ENCODE measurements around the gene TSN. TPM values are rescaled to one million over a fixed set of nuclear protein-coding genes. Genes with fewer than 3 reads are reported as not detected.
"Not testable (repeated sequence)": the region's sequence is repeated elsewhere in the genome, so short reads cannot be mapped to it uniquely, and the experiment has no call there.

TSN gene
- total RNA-seq, result 66.6 TPM

- DNase-seq (ENCODE audit: low spot score), result peak; percentile 97
Observed at GRCh38 chr2:121755237-121756111, at the start of gene TSN. Gene TSN, plus strand, starts transcription at chr2:121755651. Its CDS starts 129 bp downstream, at chr2:121755780.

GRCh38 chr2:121705958-121706357 is 49.5 kb upstream of the TSN start:
- no peak for DNase-seq (ENCODE audit: low spot score)

- DNase-seq (ENCODE audit: low spot score), result no peak
Observed at GRCh38 chr2:121707344-121707919, 48.0 kb upstream of the TSN start.

GRCh38 chr2:121707920-121708361 is 47.5 kb upstream of the TSN start:
- no peak for DNase-seq (ENCODE audit: low spot score)

GRCh38 chr2:121709776-121710469 is 45.5 kb upstream of the TSN start:
- DNase-seq (ENCODE audit: low spot score), result no peak

GRCh38 chr2:121710470-121711170 is 44.8 kb upstream of the TSN start:
- no peak for DNase-seq (ENCODE audit: low spot score)

GRCh38 chr2:121711481-121711880 is 44.0 kb upstream of the TSN start:
- not testable (repeated sequence) for DNase-seq (ENCODE audit: low spot score)

- DNase-seq (ENCODE audit: low spot score), result no peak
Observed at GRCh38 chr2:121716126-121716525, 39.3 kb upstream of the TSN start.

GRCh38 chr2:121717529-121717928 is 37.9 kb upstream of the TSN start:
- no peak for DNase-seq (ENCODE audit: low spot score)

- no peak for DNase-seq (ENCODE audit: low spot score)
Observed at GRCh38 chr2:121721926-121722325, 33.5 kb upstream of the TSN start.

- DNase-seq (ENCODE audit: low spot score), result no peak
Observed at GRCh38 chr2:121722479-121722878, 33.0 kb upstream of the TSN start.

- DNase-seq (ENCODE audit: low spot score), result no peak
Observed at GRCh38 chr2:121723316-121723715, 32.1 kb upstream of the TSN start.

- no peak for DNase-seq (ENCODE audit: low spot score)
Observed at GRCh38 chr2:121727332-121727731, 28.1 kb upstream of the TSN start.

- DNase-seq (ENCODE audit: low spot score), result no peak
Observed at GRCh38 chr2:121727950-121728349, 27.5 kb upstream of the TSN start.

GRCh38 chr2:121731366-121731765 is 24.1 kb upstream of the TSN start:
- DNase-seq (ENCODE audit: low spot score), result no peak

- DNase-seq (ENCODE audit: low spot score), result not testable (repeated sequence)
Observed at GRCh38 chr2:121734544-121734943, 20.9 kb upstream of the TSN start.

- DNase-seq (ENCODE audit: low spot score), result no peak
Observed at GRCh38 chr2:121735518-121736074, 19.9 kb upstream of the TSN start.

- DNase-seq (ENCODE audit: low spot score), result no peak
Observed at GRCh38 chr2:121736140-121736461, 19.4 kb upstream of the TSN start.

GRCh38 chr2:121736462-121737336 is 18.8 kb upstream of the TSN start, which contains the start of gene NIFK:
Gene NIFK, minus strand, starts transcription at chr2:121736875. Its CDS starts 25 bp downstream, at chr2:121736850.
- DNase-seq (ENCODE audit: low spot score), result peak; percentile 100

GRCh38 chr2:121740973-121741372 is 14.5 kb upstream of the TSN start:
- no peak for DNase-seq (ENCODE audit: low spot score)

GRCh38 chr2:121741450-121741849 is 14.0 kb upstream of the TSN start:
- no peak for DNase-seq (ENCODE audit: low spot score)
